ENCODE measurements around the gene CFAP92. TPM values are rescaled to one million over a fixed set of nuclear protein-coding genes. Genes with fewer than 3 reads are reported as not detected.

CFAP92 gene
- total RNA-seq = 0.18 TPM in 1 of 2 replicates, not detected in the other
- long read RNA-seq = 0 reads

- Mint-ChIP-seq H3K4me3 (ENCODE audit: unreplicated experiment) (peak within 1 kb of the TSS; percentile 66), H3K27me3 (ENCODE audit: unreplicated experiment) (peaks cover 39% of the 10 kb centered on the region), H3K9me3 (ENCODE audit: unreplicated experiment) (no peaks in the 10 kb centered on the region), H3K36me3 (ENCODE audit: unreplicated experiment) (no peaks in the 10 kb centered on the region), H3K27ac (ENCODE audit: unreplicated experiment) (no peak within 1 kb of the TSS), H3K4me1 (ENCODE audit: unreplicated experiment) (peaks cover 10% of the 10 kb centered on the region)
- no peak for TF ChIP-seq CTCF (IDR thresholded peaks at IDR 0.05)
- peak; percentile 93 for DNase-seq (ENCODE audit: extremely low spot score, unreplicated experiment)
Observed at GRCh38 chr3:128993461-128994172, at the start of gene CFAP92. Gene CFAP92, minus strand, starts transcription at chr3:128994076. Its CDS starts 772 bp downstream, at chr3:128993304.

- no peak overlapping the region for H3K4me3 Mint-ChIP-seq (ENCODE audit: unreplicated experiment)
- H3K27ac Mint-ChIP-seq (ENCODE audit: unreplicated experiment) = no peak overlapping the region
- H3K36me3 Mint-ChIP-seq (ENCODE audit: unreplicated experiment) = no peaks in the 10 kb centered on the region
- H3K27me3 Mint-ChIP-seq (ENCODE audit: unreplicated experiment) = peaks cover 22% of the 10 kb centered on the region
- peaks cover 13% of the 10 kb centered on the region for H3K4me1 Mint-ChIP-seq (ENCODE audit: unreplicated experiment)
- H3K9me3 Mint-ChIP-seq (ENCODE audit: unreplicated experiment) = peaks cover 5% of the 10 kb centered on the region
- DNase-seq (ENCODE audit: extremely low spot score, unreplicated experiment) = no peak
- no peak for TF ChIP-seq CTCF (IDR thresholded peaks at IDR 0.05)
Observed at GRCh38 chr3:129040579-129041300, 46.9 kb upstream of the CFAP92 start.

- no peak for TF ChIP-seq CTCF (IDR thresholded peaks at IDR 0.05)
- no peak overlapping the region for H3K4me3 Mint-ChIP-seq (ENCODE audit: unreplicated experiment)
Observed at GRCh38 chr3:129040039-129040336, 46.1 kb upstream of the CFAP92 start.

GRCh38 chr3:129039271-129040038 is 45.6 kb upstream of the CFAP92 start:
- no peak overlapping the region for H3K27ac Mint-ChIP-seq (ENCODE audit: unreplicated experiment)
- no peak overlapping the region for H3K4me3 Mint-ChIP-seq (ENCODE audit: unreplicated experiment)
- no peak for DNase-seq (ENCODE audit: extremely low spot score, unreplicated experiment)
- peaks cover under 1% of the 10 kb centered on the region for H3K9me3 Mint-ChIP-seq (ENCODE audit: unreplicated experiment)
- TF ChIP-seq CTCF (IDR thresholded peaks at IDR 0.05) = no peak
- H3K4me1 Mint-ChIP-seq (ENCODE audit: unreplicated experiment) = peaks cover 13% of the 10 kb centered on the region
- peaks cover 25% of the 10 kb centered on the region for H3K27me3 Mint-ChIP-seq (ENCODE audit: unreplicated experiment)
- H3K36me3 Mint-ChIP-seq (ENCODE audit: unreplicated experiment) = no peaks in the 10 kb centered on the region

More at GRCh38 chr3:129040039-129040336, 46.1 kb upstream of the CFAP92 start:
- Mint-ChIP-seq H3K9me3 (ENCODE audit: unreplicated experiment) (peaks cover 5% of the 10 kb centered on the region), H3K36me3 (ENCODE audit: unreplicated experiment) (no peaks in the 10 kb centered on the region), H3K4me1 (ENCODE audit: unreplicated experiment) (peaks cover 13% of the 10 kb centered on the region), H3K27me3 (ENCODE audit: unreplicated experiment) (peaks cover 25% of the 10 kb centered on the region), H3K27ac (ENCODE audit: unreplicated experiment) (no peak overlapping the region)
- no peak for DNase-seq (ENCODE audit: extremely low spot score, unreplicated experiment)
